Measurements from ENCODE around the gene OR52J3. TPM values are rescaled to one million over a fixed set of nuclear protein-coding genes. Genes with fewer than 3 reads are reported as not detected.

OR52J3 gene
- total and polyA plus RNA-seq, 2 of the 8 experiments (the other 6 are each of a cell fraction or from before 2014, with no cell fraction given) = not detected

DNA sequence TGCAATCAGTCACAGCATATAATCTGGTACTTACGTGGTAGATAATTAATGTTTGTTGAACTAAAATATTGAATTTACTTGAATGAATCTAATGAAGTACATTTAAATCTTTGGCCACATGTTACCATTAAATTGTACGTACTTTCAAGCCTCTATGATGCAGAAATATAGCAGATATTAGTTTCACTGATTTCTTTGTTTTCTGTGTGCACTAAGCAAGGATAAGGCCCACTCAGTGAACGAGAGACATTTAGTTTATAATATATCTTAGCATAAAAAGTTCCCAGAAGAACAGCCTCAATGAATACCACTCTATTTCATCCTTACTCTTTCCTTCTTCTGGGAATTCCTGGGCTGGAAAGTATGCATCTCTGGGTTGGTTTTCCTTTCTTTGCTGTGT is 22.9 kb downstream of the OR52J3 start, which contains the start of gene OR52E1:
Gene OR52E1, plus strand, starts transcription at position 301 of the 400 bp plus-strand sequence.
- Histone ChIP-seq H3K18ac (ENCODE audit: extremely low read depth, low read length) (no peak within 1 kb of the TSS), H3K27me3 (replicated peaks in 1 of 4; ENCODE audit: control insufficient read depth in 3 of 4, extremely low read depth in 1 of 4, insufficient read depth in 3 of 4, low read length in 3 of 4) (no peaks in the 10 kb centered on the region), H3K23me2 (ENCODE audit: low read depth, low read length) (no peaks in the 10 kb centered on the region), H3K36me3 (ENCODE audit: control insufficient read depth in 2 of 4, insufficient read depth in 4 of 4, low read length in 3 of 4) (no peaks in the 10 kb centered on the region), H4K91ac (replicated peaks; ENCODE audit: insufficient read length, low read length) (no peak within 1 kb of the TSS), H2AFZ (ENCODE audit: low read length) (no peak within 1 kb of the TSS), H3K79me1 (ENCODE audit: low read depth, low read length) (no peaks in the 10 kb centered on the region), H3K4me1 (replicated peaks in 1 of 4; ENCODE audit: control insufficient read depth in 3 of 4, insufficient read depth in 4 of 4, low read length in 3 of 4) (no peaks in the 10 kb centered on the region), H3K79me2 (ENCODE audit: control insufficient read depth in 1 of 2, insufficient read depth in 2 of 2, low read length in 2 of 2) (no peaks in the 10 kb centered on the region), H3K9me3 (ENCODE audit: insufficient read depth in 2 of 2, low read depth in 1 of 2, low read length in 1 of 2) (no peaks in the 10 kb centered on the region), H3K4ac (replicated peaks; ENCODE audit: insufficient read length, low read depth, low read length) (no peak within 1 kb of the TSS), H2BK15ac (ENCODE audit: low read length) (no peak within 1 kb of the TSS), H3K56ac (replicated peaks; ENCODE audit: insufficient read length, low read depth, low read length) (no peak within 1 kb of the TSS), H4K8ac (ENCODE audit: extremely low read depth, insufficient read depth, low read length) (no peak within 1 kb of the TSS), H3K14ac (ENCODE audit: insufficient read length) (no peak within 1 kb of the TSS), H2BK12ac (ENCODE audit: low read depth, low read length) (no peak within 1 kb of the TSS), H2AK5ac (ENCODE audit: low read depth, low read length) (no peak within 1 kb of the TSS), H4K20me1 (replicated peaks in 1 of 2; ENCODE audit: control insufficient read depth in 1 of 2, insufficient read depth in 2 of 2, low read length in 2 of 2) (no peaks in the 10 kb centered on the region), H3K4me3 (ENCODE audit: extremely low read depth in 1 of 4, insufficient read depth in 2 of 4, low read depth in 3 of 4, low read length in 4 of 4) (no peak within 1 kb of the TSS), H4K5ac (ENCODE audit: insufficient read length, low read depth, low read length) (no peak within 1 kb of the TSS), H2BK120ac (replicated peaks; ENCODE audit: low read depth, low read length) (no peak within 1 kb of the TSS), H3K4me2 (ENCODE audit: insufficient read depth in 1 of 2, low read depth in 2 of 2, low read length in 2 of 2) (no peak within 1 kb of the TSS), H3K23ac (ENCODE audit: insufficient read length) (no peak within 1 kb of the TSS), H2BK20ac (ENCODE audit: low read length) (no peak within 1 kb of the TSS), H3K9ac (replicated peaks in 1 of 4; ENCODE audit: extremely low read depth in 1 of 4, low read depth in 3 of 4, low read length in 3 of 4) (no peak within 1 kb of the TSS), H2BK5ac (ENCODE audit: low read depth, low read length) (no peak within 1 kb of the TSS), H3K27ac (ENCODE audit: low read depth, low read length) (no peak within 1 kb of the TSS)
- ChIA-PET CTCF (ENCODE audit: partially characterized antibody) (no interaction called here), POLR2A (ENCODE audit: partially characterized antibody) (no interaction called here)
- DNase-seq (ENCODE audit: low read depth in 1 of 2, low spot score in 2 of 2) (no peak), FAIRE-seq (no peak)
- 91% methylated on average over 3 of the region's 3 CpGs; no CpG with 5 or more reads in 1 of the 2 experiments for WGBS, 2 experiments (ENCODE audit: extremely low coverage in 1 of 2, insufficient coverage in 1 of 2, insufficient read length in 1 of 2, insufficient replicate concordance in 2 of 2, low coverage in 1 of 2, low lambda C conversion rate in 2 of 2, missing lambda C conversion rate in 1 of 2)
- TF ChIP-seq YY1 (IDR thresholded peaks at IDR 0.05; ENCODE audit: low read depth, low read length) = no peak
- no peak for TF ChIP-seq GABPA (IDR thresholded peaks at IDR 0.05; ENCODE audit: borderline replicate concordance, insufficient read depth, low read length)
- no peak for TF ChIP-seq CEBPB (IDR thresholded peaks at IDR 0.05; ENCODE audit: low read depth, low read length)
- TF ChIP-seq RBBP5 (IDR thresholded peaks at IDR 0.05; ENCODE audit: borderline replicate concordance, low read depth, low read length) = no peak
- TF ChIP-seq PHF8 (conservative IDR thresholded peaks at IDR 0.05; ENCODE audit: low read depth, low read length) = no peak

Measured in H1 (cell line).